Stomach (tissue), 9 donors: ENCODE results near the gene CLDN18. TPM values are rescaled to one million over a fixed set of nuclear protein-coding genes. Genes with fewer than 3 reads are reported as not detected.

Experiments
- DNase-seq, 2 donors: peaks; one replicate each; pipeline versions ENCODE4 v3.0.0 to v3.0.0-alpha.2; 2013 to 2019
- H3K27ac ChIP-seq, 5 donors: fragments of 200-600 bp in 4 of 5; sonication (generic) in 4 of 5; one replicate each; pipeline ENCODE4 v1.5.1; 2013 to 2019; ENCODE audit warnings: mild to moderate bottlenecking in 1 of 5, moderate library complexity in 1 of 5
- H3K27me3 ChIP-seq, 3 donors: fragments of 200-600 bp; sonication (generic); one replicate each; pipeline ENCODE4 v1.5.1; 2017 to 2019; ENCODE audit warnings: mixed run types in 1 of 3
- H3K36me3 ChIP-seq, 4 donors: fragments of 200-600 bp; sonication (generic); 1 replicate in 3 of 4; 2 replicates in 1 of 4; pipeline ENCODE4 v1.5.1; 2016 to 2019
- H3K4me1 ChIP-seq, 4 donors: fragments of 200-600 bp; sonication (generic); one replicate each; pipeline ENCODE4 v1.5.1; 2016 to 2019
- H3K4me3 ChIP-seq, 4 donors: fragments of 200-600 bp; sonication (generic) in 3 of 4; one replicate each; pipeline ENCODE4 v1.5.1; 2016 to 2019; ENCODE audit warnings: mild to moderate bottlenecking in 1 of 4
- H3K9me3 ChIP-seq, 4 donors: fragments of 200-600 bp; sonication (generic); one replicate each; pipeline ENCODE4 v1.5.1; 2016 to 2019
- EP300 ChIP-seq: sonication (generic); formaldehyde crosslinking; IDR thresholded peaks from one replicate; pipeline ENCODE4 v1.6.1; 2017; ENCODE audit warnings: antibody characterized with exemption
- POLR2A ChIP-seq, 4 donors: fragments of 450-650 bp; IDR thresholded peaks; one replicate each; pipeline ENCODE4 v1.6.1; 2016; ENCODE audit warnings: antibody characterized with exemption in 4 of 4, control low read depth in 2 of 4, mild to moderate bottlenecking in 1 of 4, moderate library complexity in 1 of 4
- POLR2AphosphoS5 ChIP-seq, 3 donors: sonication (generic); formaldehyde crosslinking; IDR thresholded peaks; one replicate each; pipeline ENCODE4 v1.6.1; 2016; ENCODE audit warnings: antibody characterized with exemption in 3 of 3
- WGBS, 5 donors: extraction: QIAGEN DNeasy Blood & Tissue Kit in 3 of 5; methylation state at CpG; one replicate each; pipeline versions ENCODE4 v1.1.5 to v1.1.7; 2013 to 2018; 5-methylcytosine and 5-hydroxymethylcytosine counted together
- intact Hi-C: fragments of 100-400 bp; cut with DNase I; formaldehyde crosslinking; loops from one replicate; pipeline ENCODE4 v1.15.1; 2023; ENCODE audit warnings: low total_unique reads
- polyA plus RNA-seq, 3 donors: library from polyadenylated mRNA; stranded (reverse); fragments of 200-250 nt; gene quantifications; one replicate each; pipeline ENCODE4 v1.2.3, GENCODE V29; 2013
- total RNA-seq, 5 donors: library from RNA; depleted of rRNA; stranded (reverse); fragments of >200 nt; gene quantifications; one replicate each; pipeline versions ENCODE4 v1.1.0 to v1.2.3, GENCODE V29; 2014 to 2016
- TF ChIP-seq, protein P1 (sequence below), 7 experiments: fragments of 450-650 bp in 4 of 7; fragments of 200-600 bp in 3 of 7; sonication (generic) in 3 of 7; IDR thresholded peaks; one replicate each; pipeline ENCODE4 v1.5.1; 2016 to 2019; ENCODE audit warnings: antibody characterized with exemption in 7 of 7, control low read depth in 2 of 7, mild to moderate bottlenecking in 1 of 7
- donor health status: healthy with polysubstance abuse.
- donor health status: Bipolar disorder and iron deficiency.
- donor health status: healthy.

Gene CLDN18
- total and polyA plus RNA-seq, 8 donors: 1.4 to 1,096 (median 186) TPM

DNA sequence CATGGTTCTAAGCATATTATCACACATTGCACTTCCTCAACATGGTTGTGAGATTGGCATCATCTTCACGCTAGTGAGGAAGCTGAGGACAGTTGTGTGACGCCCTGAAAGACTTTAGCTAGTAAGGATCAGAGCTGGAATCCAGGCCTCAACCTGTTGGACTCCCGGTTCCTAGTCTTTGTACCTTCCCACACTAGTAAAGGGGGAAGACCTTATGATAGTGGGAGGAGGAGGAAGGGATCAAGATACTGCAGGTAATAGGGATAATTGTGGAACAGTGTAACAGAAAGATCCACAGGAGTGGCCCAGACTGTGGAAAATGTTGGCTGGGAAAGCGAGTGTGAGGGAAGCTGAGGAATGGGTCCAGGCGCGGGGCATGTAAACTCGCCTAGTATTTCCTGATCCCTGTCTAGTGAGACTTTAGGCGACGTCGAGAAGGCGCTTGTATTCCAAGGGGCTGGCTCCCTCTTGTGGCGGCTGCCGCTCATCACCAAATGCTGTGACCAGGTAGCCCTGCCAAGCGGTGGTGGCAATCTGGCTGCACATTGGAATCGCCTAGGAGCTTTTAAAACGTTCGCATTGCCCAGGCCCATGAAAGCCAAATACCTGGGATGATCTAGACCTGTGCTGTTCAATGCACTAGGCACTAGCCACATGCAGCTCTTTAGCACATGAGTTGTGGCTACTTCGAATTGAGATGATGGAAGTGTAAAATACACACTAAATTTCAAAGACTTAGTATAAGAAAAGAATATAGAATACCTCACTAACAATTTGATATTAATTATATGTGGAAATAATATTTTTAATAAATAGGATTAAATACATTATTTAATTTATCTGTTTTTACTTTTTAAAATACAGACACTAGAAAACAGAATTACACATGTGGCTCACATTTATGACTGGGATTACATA is 38.8 kb upstream of the CLDN18 start:
- intact Hi-C loops: no loop called here
- 13 to 15% (median 15%) methylated on average over 18 of the region's 18 CpGs for WGBS, 5 donors
- H3K4me3 ChIP-seq: peak overlapping the region in 1 of 4 donors; percentile 5

DNA sequence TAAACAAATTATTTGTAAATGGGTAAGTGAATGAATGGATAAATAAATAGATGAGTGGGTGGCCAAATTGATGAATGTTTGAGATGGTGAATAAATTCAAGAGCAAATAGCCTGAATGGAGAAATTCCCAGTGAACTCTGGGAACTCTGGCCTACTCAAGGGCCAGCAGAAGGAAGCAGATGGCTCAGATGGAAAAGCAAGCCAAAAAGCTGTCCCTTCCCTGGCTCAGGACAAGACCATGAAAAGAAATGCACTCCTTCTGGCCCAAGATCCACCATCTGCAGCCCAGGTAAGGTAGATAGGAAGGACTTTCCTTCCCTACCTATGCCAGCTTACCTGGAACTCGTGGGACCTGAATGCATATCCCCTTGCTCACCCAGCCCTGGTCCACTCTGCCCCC is 37.6 kb upstream of the CLDN18 start:
- DNase-seq: no peak
- no peaks in the 10 kb centered on the region for H3K9me3 ChIP-seq
- no peak overlapping the region for H3K4me3 ChIP-seq
- no peaks in the 10 kb centered on the region for H3K36me3 ChIP-seq
- WGBS, 5 donors: 74 to 94% (median 81%) methylated on average over 1 of the region's 1 CpG
- no peak for TF ChIP-seq POLR2A (IDR thresholded peaks at IDR 0.05)
- TF ChIP-seq EP300: no peak
- TF ChIP-seq, protein P1, sequence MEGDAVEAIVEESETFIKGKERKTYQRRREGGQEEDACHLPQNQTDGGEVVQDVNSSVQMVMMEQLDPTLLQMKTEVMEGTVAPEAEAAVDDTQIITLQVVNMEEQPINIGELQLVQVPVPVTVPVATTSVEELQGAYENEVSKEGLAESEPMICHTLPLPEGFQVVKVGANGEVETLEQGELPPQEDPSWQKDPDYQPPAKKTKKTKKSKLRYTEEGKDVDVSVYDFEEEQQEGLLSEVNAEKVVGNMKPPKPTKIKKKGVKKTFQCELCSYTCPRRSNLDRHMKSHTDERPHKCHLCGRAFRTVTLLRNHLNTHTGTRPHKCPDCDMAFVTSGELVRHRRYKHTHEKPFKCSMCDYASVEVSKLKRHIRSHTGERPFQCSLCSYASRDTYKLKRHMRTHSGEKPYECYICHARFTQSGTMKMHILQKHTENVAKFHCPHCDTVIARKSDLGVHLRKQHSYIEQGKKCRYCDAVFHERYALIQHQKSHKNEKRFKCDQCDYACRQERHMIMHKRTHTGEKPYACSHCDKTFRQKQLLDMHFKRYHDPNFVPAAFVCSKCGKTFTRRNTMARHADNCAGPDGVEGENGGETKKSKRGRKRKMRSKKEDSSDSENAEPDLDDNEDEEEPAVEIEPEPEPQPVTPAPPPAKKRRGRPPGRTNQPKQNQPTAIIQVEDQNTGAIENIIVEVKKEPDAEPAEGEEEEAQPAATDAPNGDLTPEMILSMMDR (IDR thresholded peaks at IDR 0.05): no peak
- no peak for TF ChIP-seq POLR2AphosphoS5 (IDR thresholded peaks at IDR 0.05)
- H3K27me3 ChIP-seq: peaks cover 0 to 3% (median 0%) of the 10 kb centered on the region in 3 donors
- intact Hi-C loops: no loop called here
- peaks cover 0 to 10% (median 0%) of the 10 kb centered on the region in 4 donors for H3K4me1 ChIP-seq
- no peak overlapping the region for H3K27ac ChIP-seq

More for the DNA sequence above, 38.8 kb upstream of the CLDN18 start:
- H3K27ac ChIP-seq: peak overlapping the region in 1 of 5 donors; percentile 2
- H3K36me3 ChIP-seq: no peaks in the 10 kb centered on the region
- peak; percentile 91 to 93 for DNase-seq
- peaks cover 0 to 3% (median 0%) of the 10 kb centered on the region in 3 donors for H3K27me3 ChIP-seq
- no peaks in the 10 kb centered on the region for H3K9me3 ChIP-seq
- H3K4me1 ChIP-seq: peaks cover 0 to 10% (median 0%) of the 10 kb centered on the region in 4 donors
- no peak for TF ChIP-seq EP300
- TF ChIP-seq, protein P1 (IDR thresholded peaks at IDR 0.05): peak in 5 of 7 experiments; percentile 66 to 77 (median 72)
- TF ChIP-seq POLR2AphosphoS5 (IDR thresholded peaks at IDR 0.05): peak in 1 of 3 donors; percentile 51

DNA sequence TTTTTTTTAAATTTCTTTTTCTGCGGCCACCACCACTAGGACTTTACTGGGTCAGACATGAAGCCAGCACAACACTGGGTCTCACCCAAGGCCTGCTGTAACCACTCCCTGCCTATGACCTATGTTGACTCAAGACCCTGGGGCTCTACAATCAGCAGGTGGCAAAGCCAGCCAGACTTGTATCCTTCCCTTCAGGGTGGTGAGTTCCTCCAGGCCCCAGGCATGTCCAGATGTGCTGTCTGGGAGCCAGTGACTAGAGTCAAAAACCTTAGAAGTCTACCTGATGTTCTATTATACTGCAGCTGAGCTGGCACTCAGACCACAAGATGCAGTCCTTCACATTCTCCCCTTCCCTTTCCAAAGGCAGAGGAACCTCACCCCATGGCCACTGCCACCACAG is 31.6 kb upstream of the CLDN18 start:
- WGBS, 5 donors: 93 to 100% (median 100%) methylated on average over 1 of the region's 1 CpG

DNA sequence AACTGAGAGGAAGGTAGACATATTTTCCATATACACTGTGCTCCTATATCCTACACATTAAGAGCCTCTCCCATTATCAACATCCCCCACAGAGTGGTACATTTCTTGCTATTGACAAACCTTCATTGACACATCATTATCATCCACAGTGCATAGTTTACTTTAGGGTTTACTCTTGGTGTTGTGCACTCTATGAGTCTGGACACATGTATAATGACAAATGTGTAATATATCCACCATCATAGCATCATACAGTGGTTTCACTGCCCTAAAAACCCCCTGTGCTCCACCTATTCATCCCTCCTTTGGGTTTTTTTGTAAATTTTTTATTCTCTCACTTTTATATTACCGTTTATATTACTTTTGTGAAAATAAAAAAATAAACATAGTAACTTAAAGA is 22.2 kb upstream of the CLDN18 start:
- 0 to 27% (median 13%) methylated on average over 1 of the region's 1 CpG for WGBS, 5 donors
- TF ChIP-seq POLR2A (IDR thresholded peaks at IDR 0.05) (no peak), POLR2AphosphoS5 (IDR thresholded peaks at IDR 0.05) (no peak)
- H3K4me3 ChIP-seq: no peak overlapping the region
- intact Hi-C loops: no loop called here
- H3K27me3 ChIP-seq: no peaks in the 10 kb centered on the region
- DNase-seq: no peak
- peak overlapping the region in 4 of 5 donors; percentile 80 to 90 (median 84) for H3K27ac ChIP-seq
- H3K9me3 ChIP-seq: no peaks in the 10 kb centered on the region
- H3K36me3 ChIP-seq: no peaks in the 10 kb centered on the region
- peaks cover 0 to 4% (median 0%) of the 10 kb centered on the region in 4 donors for H3K4me1 ChIP-seq

More for the DNA sequence above, 31.6 kb upstream of the CLDN18 start:
- Histone ChIP-seq H3K9me3 (peaks cover 0 to 9% (median 3%) of the 10 kb centered on the region in 4 donors), H3K4me3 (no peak overlapping the region), H3K36me3 (no peaks in the 10 kb centered on the region), H3K4me1 (no peaks in the 10 kb centered on the region), H3K27ac (no peak overlapping the region), H3K27me3 (no peaks in the 10 kb centered on the region)
- TF ChIP-seq, protein P1 (IDR thresholded peaks at IDR 0.05): no peak
- TF ChIP-seq POLR2A (IDR thresholded peaks at IDR 0.05): no peak
- TF ChIP-seq EP300: no peak
- TF ChIP-seq POLR2AphosphoS5 (IDR thresholded peaks at IDR 0.05): no peak
- no peak for DNase-seq
- intact Hi-C loops: no loop called here
